Measurements from ENCODE around the gene HSD3B2.

The HSD3B2 gene

DNA sequence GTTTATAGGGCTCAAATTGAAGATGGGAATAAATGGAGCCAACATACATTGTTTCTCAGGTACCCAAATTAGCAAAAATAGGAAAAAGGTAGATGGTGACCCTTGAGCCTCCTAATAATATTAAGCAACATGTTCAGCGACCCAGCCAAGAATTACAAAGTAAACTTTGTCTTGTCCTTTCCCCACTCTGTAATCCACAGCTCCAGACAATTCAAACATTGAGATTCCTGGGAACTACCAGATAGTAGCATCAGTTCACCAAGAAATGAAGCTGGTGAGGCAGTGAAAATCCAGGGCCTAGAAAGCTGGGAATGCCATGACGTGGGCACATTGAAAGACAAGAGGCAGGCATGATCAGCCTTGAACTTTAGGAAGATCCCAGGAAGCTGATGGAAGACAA, 34.6 kb upstream of the HSD3B2 start:
- H3K4me3 Mint-ChIP-seq = no peak overlapping the region
- peaks cover 0 to 8% of the 10 kb centered on the region in 2 donors for H3K9me3 Mint-ChIP-seq
- no peak for DNase-seq
- no peaks in the 10 kb centered on the region for H3K36me3 Mint-ChIP-seq (ENCODE audit: insufficient read depth)
- H3K4me1 Mint-ChIP-seq (ENCODE audit: low read depth in 2 of 2) = no peaks in the 10 kb centered on the region
- H3K27ac Mint-ChIP-seq = no peak overlapping the region
- H3K27me3 Mint-ChIP-seq = peaks cover 6 to 10% of the 10 kb centered on the region in 2 donors
- ATAC-seq (replicated peaks) = no peak

DNA sequence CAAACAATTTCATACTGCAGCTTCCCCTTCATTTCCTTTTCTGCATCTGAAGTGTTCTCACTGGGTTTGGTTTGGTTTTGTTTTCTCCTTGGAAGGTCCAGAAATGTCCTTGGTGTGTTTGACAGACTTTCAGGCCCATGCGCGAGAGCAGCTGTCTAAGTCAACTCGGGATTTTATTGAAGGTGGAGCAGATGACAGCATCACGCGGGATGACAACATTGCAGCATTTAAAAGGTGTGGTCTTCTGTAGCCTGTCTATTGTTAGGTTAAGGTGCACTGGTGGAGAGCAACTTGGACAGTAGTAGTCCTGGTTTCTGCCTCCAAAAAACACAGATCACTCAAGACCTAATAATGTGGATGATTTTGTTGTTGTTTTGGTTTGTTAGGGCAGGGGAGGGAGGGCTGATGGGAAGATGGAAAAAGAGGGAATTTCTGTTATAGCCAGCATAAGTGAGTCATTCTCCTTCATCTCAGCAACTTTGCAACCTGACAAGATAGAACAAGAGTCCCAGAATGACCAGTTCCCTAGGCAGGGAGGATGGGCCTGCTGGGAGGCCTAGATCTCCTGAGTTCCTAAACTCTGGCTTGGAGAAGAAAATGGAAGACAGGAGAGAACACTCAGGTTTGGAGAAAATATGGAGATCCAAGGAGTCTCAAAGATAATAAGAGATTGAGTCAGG, 33.8 kb upstream of the HSD3B2 start:
- H3K4me3 Mint-ChIP-seq = no peak overlapping the region
- H3K27ac Mint-ChIP-seq = no peak overlapping the region
- H3K9me3 Mint-ChIP-seq = peaks cover 0 to 8% of the 10 kb centered on the region in 2 donors
- H3K27me3 Mint-ChIP-seq = peaks cover 6 to 11% of the 10 kb centered on the region in 2 donors
- no peaks in the 10 kb centered on the region for H3K4me1 Mint-ChIP-seq (ENCODE audit: low read depth in 2 of 2)
- no peaks in the 10 kb centered on the region for H3K36me3 Mint-ChIP-seq (ENCODE audit: insufficient read depth)
- ATAC-seq (replicated peaks) (no peak), DNase-seq (no peak)

GRCh38 chr1:119384591-119384990, 30.4 kb upstream of the HSD3B2 start:
- Mint-ChIP-seq H3K36me3 (ENCODE audit: insufficient read depth) (no peaks in the 10 kb centered on the region), H3K27me3 (peaks cover 5 to 15% of the 10 kb centered on the region in 2 donors), H3K27ac (no peak overlapping the region), H3K4me3 (no peak overlapping the region), H3K4me1 (ENCODE audit: low read depth in 2 of 2) (no peaks in the 10 kb centered on the region), H3K9me3 (peaks cover 0 to 8% of the 10 kb centered on the region in 2 donors)
- DNase-seq (no peak), ATAC-seq (replicated peaks) (no peak)

GRCh38 chr1:119385650-119386049, 29.3 kb upstream of the HSD3B2 start:
- H3K9me3 Mint-ChIP-seq = peaks cover 1 to 2% of the 10 kb centered on the region in 2 donors
- DNase-seq (no peak), ATAC-seq (replicated peaks) (no peak)
- H3K4me3 Mint-ChIP-seq = no peak overlapping the region
- no peaks in the 10 kb centered on the region for H3K36me3 Mint-ChIP-seq (ENCODE audit: insufficient read depth)
- H3K4me1 Mint-ChIP-seq (ENCODE audit: low read depth in 2 of 2) = no peaks in the 10 kb centered on the region
- H3K27me3 Mint-ChIP-seq = peaks cover 0 to 16% of the 10 kb centered on the region in 2 donors
- H3K27ac Mint-ChIP-seq = no peak overlapping the region

DNA sequence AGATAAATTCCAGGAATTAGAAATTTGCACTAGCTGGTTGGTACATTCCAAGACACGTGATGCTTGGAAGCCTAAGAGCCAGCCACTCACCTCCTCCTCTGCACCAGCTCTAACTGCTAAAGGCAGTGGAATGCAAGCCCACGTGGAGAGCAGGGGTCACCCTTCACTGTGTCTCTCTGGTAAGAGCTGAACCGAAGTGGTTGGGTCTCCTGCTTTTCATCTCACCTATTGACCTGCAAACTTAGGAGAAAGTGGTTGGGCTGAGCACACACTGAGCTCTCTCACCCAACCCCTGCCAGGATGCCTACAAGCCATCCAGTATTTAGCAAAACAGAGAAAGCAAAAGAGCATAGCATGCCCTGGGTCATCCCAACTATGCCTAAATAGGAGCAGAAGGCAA, 27.1 kb upstream of the HSD3B2 start:
- Mint-ChIP-seq H3K36me3 (ENCODE audit: insufficient read depth) (no peaks in the 10 kb centered on the region), H3K4me1 (ENCODE audit: low read depth in 2 of 2) (no peaks in the 10 kb centered on the region), H3K4me3 (no peak overlapping the region), H3K27ac (no peak overlapping the region), H3K27me3 (peaks cover 0 to 16% of the 10 kb centered on the region in 2 donors), H3K9me3 (peaks cover 0 to 1% of the 10 kb centered on the region in 2 donors)
- DNase-seq (no peak), ATAC-seq (replicated peaks) (no peak)

- H3K9me3 Mint-ChIP-seq = peaks cover 0 to 1% of the 10 kb centered on the region in 2 donors
- H3K4me3 Mint-ChIP-seq = no peak overlapping the region
- H3K36me3 Mint-ChIP-seq (ENCODE audit: insufficient read depth) = no peaks in the 10 kb centered on the region
- H3K4me1 Mint-ChIP-seq (ENCODE audit: low read depth in 2 of 2) = no peaks in the 10 kb centered on the region
- no peak for DNase-seq
- H3K27ac Mint-ChIP-seq = no peak overlapping the region
- no peak for ATAC-seq (replicated peaks)
- peaks cover 0 to 16% of the 10 kb centered on the region in 2 donors for H3K27me3 Mint-ChIP-seq
Measured at GRCh38 chr1:119388450-119388849, 26.5 kb upstream of the HSD3B2 start.

GRCh38 chr1:119390526-119390925, 24.4 kb upstream of the HSD3B2 start:
- Mint-ChIP-seq H3K4me3 (no peak overlapping the region), H3K4me1 (ENCODE audit: low read depth in 2 of 2) (no peaks in the 10 kb centered on the region), H3K36me3 (ENCODE audit: insufficient read depth) (no peaks in the 10 kb centered on the region), H3K9me3 (peaks cover 0 to 1% of the 10 kb centered on the region in 2 donors), H3K27ac (no peak overlapping the region), H3K27me3 (peaks cover 0 to 24% of the 10 kb centered on the region in 2 donors)
- DNase-seq (no peak), ATAC-seq (replicated peaks) (no peak)

DNA sequence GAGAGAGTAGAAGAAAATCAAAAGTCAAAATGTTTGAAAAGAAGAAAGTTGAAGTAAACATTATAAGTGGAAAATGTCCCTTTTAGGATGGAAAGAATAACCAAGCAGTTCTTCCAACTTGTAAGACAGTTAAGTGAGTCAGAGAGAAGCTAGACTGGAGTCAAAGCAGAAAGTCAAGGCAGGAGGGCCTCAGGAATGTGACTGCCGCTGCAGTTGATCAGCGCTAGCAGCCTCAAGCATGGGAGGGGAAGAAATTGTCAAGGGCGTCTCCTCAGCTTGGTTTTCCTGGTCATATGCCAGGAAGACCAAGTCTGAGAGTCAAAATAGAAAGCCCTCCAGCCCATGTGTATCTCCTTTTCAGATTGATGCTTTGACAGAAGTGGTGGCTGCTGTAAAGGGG, 23.2 kb upstream of the HSD3B2 start:
- Mint-ChIP-seq H3K4me1 (ENCODE audit: low read depth in 2 of 2) (no peaks in the 10 kb centered on the region), H3K36me3 (ENCODE audit: insufficient read depth) (no peaks in the 10 kb centered on the region), H3K27me3 (peaks cover 0 to 22% of the 10 kb centered on the region in 2 donors), H3K27ac (no peak overlapping the region), H3K9me3 (peaks cover 0 to 1% of the 10 kb centered on the region in 2 donors), H3K4me3 (no peak overlapping the region)
- ATAC-seq (replicated peaks) (no peak), DNase-seq (no peak)

- H3K4me3 Mint-ChIP-seq = no peak overlapping the region
- no peaks in the 10 kb centered on the region for H3K36me3 Mint-ChIP-seq (ENCODE audit: insufficient read depth)
Measured at GRCh38 chr1:119394085-119394484, 20.9 kb upstream of the HSD3B2 start.

DNA sequence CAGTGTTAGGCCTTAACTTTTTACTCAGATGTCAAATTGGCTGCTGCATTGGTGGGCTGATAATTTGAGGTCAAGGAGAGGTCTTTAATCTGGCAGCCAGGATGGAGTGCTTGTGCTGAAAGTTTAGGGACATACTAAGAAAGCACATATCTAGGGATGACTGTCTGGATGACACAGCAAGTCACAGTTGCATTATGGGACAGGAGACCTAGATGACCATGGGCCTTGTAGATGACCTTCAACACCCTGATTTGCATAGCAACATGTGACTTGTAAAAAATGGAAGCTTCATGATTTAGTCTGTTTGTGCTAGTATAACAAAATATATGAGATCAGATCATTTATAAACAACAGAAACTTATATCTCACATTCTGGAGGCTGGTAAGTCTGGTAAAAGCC, 18.0 kb upstream of the HSD3B2 start:
- no peak for ATAC-seq (replicated peaks)
- no peaks in the 10 kb centered on the region for H3K36me3 Mint-ChIP-seq (ENCODE audit: insufficient read depth)
- H3K9me3 Mint-ChIP-seq = peaks cover 0 to 2% of the 10 kb centered on the region in 2 donors
- no peaks in the 10 kb centered on the region for H3K4me1 Mint-ChIP-seq (ENCODE audit: low read depth in 2 of 2)
- no peak overlapping the region for H3K4me3 Mint-ChIP-seq
- no peak overlapping the region for H3K27ac Mint-ChIP-seq
- H3K27me3 Mint-ChIP-seq = peaks cover 0 to 14% of the 10 kb centered on the region in 2 donors
- no peak for DNase-seq

More at GRCh38 chr1:119394085-119394484, 20.9 kb upstream of the HSD3B2 start:
- no peak for DNase-seq
- Mint-ChIP-seq H3K27ac (no peak overlapping the region), H3K9me3 (peaks cover 0 to 1% of the 10 kb centered on the region in 2 donors), H3K27me3 (peaks cover 0 to 22% of the 10 kb centered on the region in 2 donors), H3K4me1 (ENCODE audit: low read depth in 2 of 2) (no peaks in the 10 kb centered on the region)
- ATAC-seq (replicated peaks) = no peak

GRCh38 chr1:119397986-119398385, 17.0 kb upstream of the HSD3B2 start:
- ATAC-seq (replicated peaks) (no peak), DNase-seq (no peak)
- H3K4me3 Mint-ChIP-seq = no peak overlapping the region
- no peaks in the 10 kb centered on the region for H3K36me3 Mint-ChIP-seq (ENCODE audit: insufficient read depth)
- peaks cover 0 to 24% of the 10 kb centered on the region in 2 donors for H3K27me3 Mint-ChIP-seq
- H3K9me3 Mint-ChIP-seq = peaks cover 0 to 6% of the 10 kb centered on the region in 2 donors
- H3K27ac Mint-ChIP-seq = no peak overlapping the region
- no peaks in the 10 kb centered on the region for H3K4me1 Mint-ChIP-seq (ENCODE audit: low read depth in 2 of 2)

DNA sequence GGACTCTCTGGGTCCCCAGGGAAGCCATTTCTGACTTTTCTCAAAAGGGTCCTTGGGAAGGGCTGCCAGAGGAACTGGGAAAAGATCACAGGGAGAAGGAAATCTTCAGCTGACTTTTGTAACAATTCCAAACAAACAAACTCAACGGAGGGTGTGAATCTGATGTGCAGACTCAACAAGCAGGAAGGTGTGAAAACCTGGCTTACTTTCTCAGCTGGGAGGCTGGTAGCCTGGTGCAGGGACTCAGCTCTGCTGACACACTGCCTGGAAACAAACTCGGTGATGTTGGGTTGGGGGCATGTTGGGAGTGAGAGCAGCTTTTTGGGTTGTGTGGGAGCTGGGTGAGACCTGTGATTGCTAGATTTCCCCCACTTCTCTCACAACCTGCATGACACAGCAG, 10.2 kb upstream of the HSD3B2 start:
- Mint-ChIP-seq H3K27me3 (peaks cover 24 to 32% of the 10 kb centered on the region in 2 donors), H3K9me3 (peaks cover 0 to 9% of the 10 kb centered on the region in 2 donors), H3K4me3 (no peak overlapping the region), H3K4me1 (ENCODE audit: low read depth in 2 of 2) (no peaks in the 10 kb centered on the region), H3K27ac (no peak overlapping the region), H3K36me3 (ENCODE audit: insufficient read depth) (no peaks in the 10 kb centered on the region)
- no peak for ATAC-seq (replicated peaks)
- no peak for DNase-seq

DNA sequence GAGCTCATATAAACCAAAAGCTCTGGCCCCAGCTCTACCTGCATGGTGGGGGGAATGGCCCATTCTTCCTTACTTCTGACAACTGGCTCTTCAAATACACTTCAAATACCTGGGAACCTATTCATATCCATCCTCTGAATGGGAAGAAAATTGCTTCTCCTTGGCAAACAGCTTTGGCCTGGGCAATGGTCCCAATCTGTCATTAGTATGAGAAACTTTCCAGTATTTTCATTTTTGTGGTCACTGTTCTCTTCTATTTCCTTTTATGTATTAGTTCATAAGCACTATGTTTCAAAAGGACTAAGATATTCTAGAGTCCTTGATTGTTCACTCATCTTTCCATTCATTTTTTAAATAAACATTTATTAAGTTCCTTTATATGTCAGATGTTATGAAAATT, 5.2 kb upstream of the HSD3B2 start:
- Mint-ChIP-seq H3K4me1 (ENCODE audit: low read depth in 2 of 2) (no peaks in the 10 kb centered on the region), H3K4me3 (no peak overlapping the region), H3K36me3 (ENCODE audit: insufficient read depth) (no peaks in the 10 kb centered on the region), H3K27ac (no peak overlapping the region), H3K9me3 (peaks cover 0 to 3% of the 10 kb centered on the region in 2 donors), H3K27me3 (peaks cover 5 to 9% of the 10 kb centered on the region in 2 donors)
- no peak for DNase-seq
- ATAC-seq (replicated peaks) = no peak

- H3K9me3 Mint-ChIP-seq = no peaks in the 10 kb centered on the region
- DNase-seq (no peak), ATAC-seq (replicated peaks) (no peak)
- no peak overlapping the region for H3K27ac Mint-ChIP-seq
- H3K36me3 Mint-ChIP-seq (ENCODE audit: insufficient read depth) = no peaks in the 10 kb centered on the region
- no peaks in the 10 kb centered on the region for H3K27me3 Mint-ChIP-seq
- no peak overlapping the region for H3K4me3 Mint-ChIP-seq
- H3K4me1 Mint-ChIP-seq (ENCODE audit: low read depth in 2 of 2) = no peaks in the 10 kb centered on the region
Measured at GRCh38 chr1:119410961-119411360, 4.0 kb upstream of the HSD3B2 start.

All from effector memory CD8-positive, alpha-beta T cell (primary cell).